ENCODE results near the gene FOXP1.

The FOXP1 gene

GRCh38 chr3:71485896-71486295, 97.6 kb downstream of the FOXP1 start:
- TF ChIP-seq, protein P1, sequence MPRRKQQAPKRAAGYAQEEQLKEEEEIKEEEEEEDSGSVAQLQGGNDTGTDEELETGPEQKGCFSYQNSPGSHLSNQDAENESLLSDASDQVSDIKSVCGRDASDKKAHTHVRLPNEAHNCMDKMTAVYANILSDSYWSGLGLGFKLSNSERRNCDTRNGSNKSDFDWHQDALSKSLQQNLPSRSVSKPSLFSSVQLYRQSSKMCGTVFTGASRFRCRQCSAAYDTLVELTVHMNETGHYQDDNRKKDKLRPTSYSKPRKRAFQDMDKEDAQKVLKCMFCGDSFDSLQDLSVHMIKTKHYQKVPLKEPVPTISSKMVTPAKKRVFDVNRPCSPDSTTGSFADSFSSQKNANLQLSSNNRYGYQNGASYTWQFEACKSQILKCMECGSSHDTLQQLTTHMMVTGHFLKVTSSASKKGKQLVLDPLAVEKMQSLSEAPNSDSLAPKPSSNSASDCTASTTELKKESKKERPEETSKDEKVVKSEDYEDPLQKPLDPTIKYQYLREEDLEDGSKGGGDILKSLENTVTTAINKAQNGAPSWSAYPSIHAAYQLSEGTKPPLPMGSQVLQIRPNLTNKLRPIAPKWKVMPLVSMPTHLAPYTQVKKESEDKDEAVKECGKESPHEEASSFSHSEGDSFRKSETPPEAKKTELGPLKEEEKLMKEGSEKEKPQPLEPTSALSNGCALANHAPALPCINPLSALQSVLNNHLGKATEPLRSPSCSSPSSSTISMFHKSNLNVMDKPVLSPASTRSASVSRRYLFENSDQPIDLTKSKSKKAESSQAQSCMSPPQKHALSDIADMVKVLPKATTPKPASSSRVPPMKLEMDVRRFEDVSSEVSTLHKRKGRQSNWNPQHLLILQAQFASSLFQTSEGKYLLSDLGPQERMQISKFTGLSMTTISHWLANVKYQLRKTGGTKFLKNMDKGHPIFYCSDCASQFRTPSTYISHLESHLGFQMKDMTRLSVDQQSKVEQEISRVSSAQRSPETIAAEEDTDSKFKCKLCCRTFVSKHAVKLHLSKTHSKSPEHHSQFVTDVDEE (CRISPR knock-in tag; IDR thresholded peaks at IDR 0.05), result no peak
- no peak for TF ChIP-seq ZNF565 (CRISPR knock-in tag; conservative IDR thresholded peaks at IDR 0.05; ENCODE audit: low read depth)
- no peak for TF ChIP-seq GLIS3 (CRISPR knock-in tag; IDR thresholded peaks at IDR 0.05)
- no peak for TF ChIP-seq ZFP3 (CRISPR knock-in tag; IDR thresholded peaks at IDR 0.05)
- TF ChIP-seq TOX (CRISPR knock-in tag; IDR thresholded peaks at IDR 0.05; ENCODE audit: borderline replicate concordance), result no peak
- TF ChIP-seq ZNF70 (CRISPR knock-in tag; IDR thresholded peaks at IDR 0.05), result no peak
- TF ChIP-seq OSR1 (CRISPR knock-in tag; IDR thresholded peaks at IDR 0.05), result no peak
- TF ChIP-seq ARNTL (CRISPR knock-in tag; IDR thresholded peaks at IDR 0.05; ENCODE audit: borderline replicate concordance, low read depth), result no peak
- TF ChIP-seq ZFP30 (CRISPR knock-in tag; IDR thresholded peaks at IDR 0.05), result no peak
- TF ChIP-seq, protein P2, sequence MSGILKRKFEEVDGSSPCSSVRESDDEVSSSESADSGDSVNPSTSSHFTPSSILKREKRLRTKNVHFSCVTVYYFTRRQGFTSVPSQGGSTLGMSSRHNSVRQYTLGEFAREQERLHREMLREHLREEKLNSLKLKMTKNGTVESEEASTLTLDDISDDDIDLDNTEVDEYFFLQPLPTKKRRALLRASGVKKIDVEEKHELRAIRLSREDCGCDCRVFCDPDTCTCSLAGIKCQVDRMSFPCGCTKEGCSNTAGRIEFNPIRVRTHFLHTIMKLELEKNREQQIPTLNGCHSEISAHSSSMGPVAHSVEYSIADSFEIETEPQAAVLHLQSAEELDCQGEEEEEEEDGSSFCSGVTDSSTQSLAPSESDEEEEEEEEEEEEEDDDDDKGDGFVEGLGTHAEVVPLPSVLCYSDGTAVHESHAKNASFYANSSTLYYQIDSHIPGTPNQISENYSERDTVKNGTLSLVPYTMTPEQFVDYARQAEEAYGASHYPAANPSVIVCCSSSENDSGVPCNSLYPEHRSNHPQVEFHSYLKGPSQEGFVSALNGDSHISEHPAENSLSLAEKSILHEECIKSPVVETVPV (CRISPR knock-in tag; IDR thresholded peaks at IDR 0.05), result no peak
- TF ChIP-seq, protein P3, sequence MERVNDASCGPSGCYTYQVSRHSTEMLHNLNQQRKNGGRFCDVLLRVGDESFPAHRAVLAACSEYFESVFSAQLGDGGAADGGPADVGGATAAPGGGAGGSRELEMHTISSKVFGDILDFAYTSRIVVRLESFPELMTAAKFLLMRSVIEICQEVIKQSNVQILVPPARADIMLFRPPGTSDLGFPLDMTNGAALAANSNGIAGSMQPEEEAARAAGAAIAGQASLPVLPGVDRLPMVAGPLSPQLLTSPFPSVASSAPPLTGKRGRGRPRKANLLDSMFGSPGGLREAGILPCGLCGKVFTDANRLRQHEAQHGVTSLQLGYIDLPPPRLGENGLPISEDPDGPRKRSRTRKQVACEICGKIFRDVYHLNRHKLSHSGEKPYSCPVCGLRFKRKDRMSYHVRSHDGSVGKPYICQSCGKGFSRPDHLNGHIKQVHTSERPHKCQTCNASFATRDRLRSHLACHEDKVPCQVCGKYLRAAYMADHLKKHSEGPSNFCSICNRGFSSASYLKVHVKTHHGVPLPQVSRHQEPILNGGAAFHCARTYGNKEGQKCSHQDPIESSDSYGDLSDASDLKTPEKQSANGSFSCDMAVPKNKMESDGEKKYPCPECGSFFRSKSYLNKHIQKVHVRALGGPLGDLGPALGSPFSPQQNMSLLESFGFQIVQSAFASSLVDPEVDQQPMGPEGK (CRISPR knock-in tag; IDR thresholded peaks at IDR 0.05; ENCODE audit: borderline replicate concordance), result no peak
- TF ChIP-seq CSDC2 (CRISPR knock-in tag; IDR thresholded peaks at IDR 0.05), result no peak
- no peak for TF ChIP-seq ZC3H10 (CRISPR knock-in tag; IDR thresholded peaks at IDR 0.05)
- no peak for TF ChIP-seq PPARA (CRISPR knock-in tag; IDR thresholded peaks at IDR 0.05; ENCODE audit: borderline replicate concordance)
- TF ChIP-seq TCF4 (CRISPR knock-in tag; IDR thresholded peaks at IDR 0.05; ENCODE audit: borderline replicate concordance), result no peak
- TF ChIP-seq BACH2 (CRISPR knock-in tag; IDR thresholded peaks at IDR 0.05; ENCODE audit: borderline replicate concordance), result no peak
- no peak for ATAC-seq

DNA sequence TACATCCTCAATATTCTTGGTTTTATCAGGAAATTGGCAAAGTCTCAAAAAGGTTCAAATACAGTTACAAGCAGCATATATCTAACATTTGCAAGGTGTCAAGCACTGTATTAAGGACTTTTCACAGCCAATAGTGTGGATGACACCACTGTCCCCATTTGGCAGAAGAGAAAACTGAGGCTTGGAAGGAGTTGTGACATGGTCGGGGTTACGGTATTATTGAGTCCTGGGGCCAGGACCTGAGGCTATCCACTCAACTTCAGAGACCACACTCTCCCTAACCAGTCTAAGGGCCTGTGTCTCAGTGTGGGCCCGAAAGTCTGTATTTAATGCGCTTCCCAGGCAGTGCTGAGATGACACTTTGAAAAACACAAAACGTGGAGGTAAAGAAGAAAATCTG, 99.1 kb downstream of the FOXP1 start:
- no peak for TF ChIP-seq CSDC2 (CRISPR knock-in tag; IDR thresholded peaks at IDR 0.05)
- no peak for TF ChIP-seq ZNF8 (CRISPR knock-in tag; IDR thresholded peaks at IDR 0.05)
- TF ChIP-seq, protein P3 (CRISPR knock-in tag; IDR thresholded peaks at IDR 0.05; ENCODE audit: borderline replicate concordance), result no peak
- TF ChIP-seq SNAI2 (CRISPR knock-in tag; IDR thresholded peaks at IDR 0.05), result no peak
- TF ChIP-seq POU6F1 (CRISPR knock-in tag; IDR thresholded peaks at IDR 0.05; ENCODE audit: borderline replicate concordance, low read depth), result no peak
- TF ChIP-seq OSR1 (CRISPR knock-in tag; IDR thresholded peaks at IDR 0.05), result no peak
- no peak for TF ChIP-seq ZNF565 (CRISPR knock-in tag; conservative IDR thresholded peaks at IDR 0.05; ENCODE audit: low read depth)
- TF ChIP-seq ZFP3 (CRISPR knock-in tag; IDR thresholded peaks at IDR 0.05), result no peak
- no peak for TF ChIP-seq PPARA (CRISPR knock-in tag; IDR thresholded peaks at IDR 0.05; ENCODE audit: borderline replicate concordance)
- no peak for TF ChIP-seq TOX (CRISPR knock-in tag; IDR thresholded peaks at IDR 0.05; ENCODE audit: borderline replicate concordance)
- TF ChIP-seq TCF4 (CRISPR knock-in tag; IDR thresholded peaks at IDR 0.05; ENCODE audit: borderline replicate concordance), result no peak
- no peak for TF ChIP-seq ARNTL (CRISPR knock-in tag; IDR thresholded peaks at IDR 0.05; ENCODE audit: borderline replicate concordance, low read depth)
- TF ChIP-seq, protein P1 (CRISPR knock-in tag; IDR thresholded peaks at IDR 0.05), result no peak
- no peak for TF ChIP-seq RARB (CRISPR knock-in tag; IDR thresholded peaks at IDR 0.05)
- TF ChIP-seq, protein P2 (CRISPR knock-in tag; IDR thresholded peaks at IDR 0.05), result no peak
- no peak for TF ChIP-seq ZNF70 (CRISPR knock-in tag; IDR thresholded peaks at IDR 0.05)
- no peak for ATAC-seq

Data from SK-N-SH treated with all-trans-retinoic acid at 6 μM for 48 hours (cell line).